OCI-LY1 (cell line): ENCODE measurements around the gene GALNT9.

ENCODE experiments used
- H2AFZ ChIP-seq: fragments of 200-600 bp; sonication (generic), shearing (Covaris generic); 2 replicates; pipeline ENCODE4 v1.6.0; 2014; ENCODE audit warnings: antibody characterized with exemption, mild to moderate bottlenecking, low read length
- H3F3A ChIP-seq: fragments of 200-600 bp; sonication (generic), shearing (Covaris generic); 2 replicates; pipeline ENCODE4 v1.6.0; 2014; ENCODE audit warnings: mild to moderate bottlenecking, antibody characterized with exemption, low read length, moderate library complexity; ENCODE audit not compliant: insufficient read depth
- H3K27ac ChIP-seq: fragments of 200-600 bp; sonication (generic); 2 replicates; pipeline ENCODE4 v1.5.1; 2014; ENCODE audit warnings: low read length, mixed run types, mild to moderate bottlenecking, low read depth; ENCODE audit not compliant: poor library complexity, severe bottlenecking
- H3K27me3 ChIP-seq: fragments of 200-600 bp; sonication (generic); 2 replicates; pipeline ENCODE4 v1.6.0; 2014; ENCODE audit warnings: antibody characterized with exemption, mild to moderate bottlenecking, low read length, moderate library complexity; ENCODE audit not compliant: insufficient read depth
- H3K36me3 ChIP-seq: fragments of 200-600 bp; sonication (generic); 2 replicates; pipeline ENCODE4 v1.6.1; 2014; ENCODE audit warnings: mild to moderate bottlenecking, antibody characterized with exemption, low read length, moderate library complexity, mixed read lengths; ENCODE audit not compliant: insufficient read depth
- H3K4me1 ChIP-seq: fragments of 200-600 bp; sonication (generic); 2 replicates; pipeline ENCODE4 v1.5.1; 2014; ENCODE audit warnings: mild to moderate bottlenecking, low read length, moderate library complexity; ENCODE audit not compliant: insufficient read depth, severe bottlenecking
- H3K4me2 ChIP-seq: fragments of 200-600 bp; sonication (generic), shearing (Covaris generic); 2 replicates; pipeline ENCODE4 v1.6.1; 2014; ENCODE audit warnings: low read length
- H3K4me3 ChIP-seq: fragments of 200-600 bp; sonication (generic); 2 replicates; pipeline ENCODE4 v1.5.1; 2014; ENCODE audit warnings: low read length, low read depth, mild to moderate bottlenecking, mixed read lengths; ENCODE audit not compliant: poor library complexity, severe bottlenecking
- H3K79me2 ChIP-seq: fragments of 200-600 bp; shearing (Covaris generic); 2 replicates; pipeline ENCODE4 v1.6.1; 2016; ENCODE audit warnings: mixed run types, low read length, mixed read lengths; ENCODE audit not compliant: insufficient read depth
- H3K9ac ChIP-seq: fragments of 200-600 bp; sonication (generic), shearing (Covaris generic); 2 replicates; pipeline ENCODE4 v1.6.1; 2014; ENCODE audit warnings: mild to moderate bottlenecking, low read length, mixed read lengths
- H3K9me2 ChIP-seq: fragments of 200-600 bp; sonication (generic), shearing (Covaris generic); 2 replicates; pipeline ENCODE4 v1.6.1; 2014; ENCODE audit warnings: low read depth, mild to moderate bottlenecking, low read length, mixed read lengths
- H3K9me3 ChIP-seq: fragments of 200-600 bp; shearing (Covaris generic); 2 replicates; pipeline ENCODE4 v1.6.1; 2014; ENCODE audit warnings: low read length, mixed read lengths
- H4K20me1 ChIP-seq: fragments of 200-600 bp; sonication (generic), shearing (Covaris generic); 2 replicates; pipeline ENCODE4 v1.6.0; 2016; ENCODE audit warnings: mild to moderate bottlenecking, low read length; ENCODE audit not compliant: insufficient read depth
- EZH2 ChIP-seq: fragments of 200-600 bp; sonication (generic), shearing (Covaris generic); IDR thresholded peaks from 2 replicates; pipeline ENCODE4 v1.8.0; 2017; ENCODE audit warnings: borderline replicate concordance, mixed run types, mild to moderate bottlenecking, antibody characterized with exemption, low read length, moderate library complexity, mixed read lengths
- TF ChIP-seq, protein P1 (sequence below): fragments of 200-600 bp; sonication (generic), shearing (Covaris generic); IDR thresholded peaks from 2 replicates; pipeline ENCODE4 v1.5.1; 2017; ENCODE audit warnings: mild to moderate bottlenecking, antibody characterized with exemption, low read length, moderate library complexity, mixed read lengths

The GALNT9 gene

DNA sequence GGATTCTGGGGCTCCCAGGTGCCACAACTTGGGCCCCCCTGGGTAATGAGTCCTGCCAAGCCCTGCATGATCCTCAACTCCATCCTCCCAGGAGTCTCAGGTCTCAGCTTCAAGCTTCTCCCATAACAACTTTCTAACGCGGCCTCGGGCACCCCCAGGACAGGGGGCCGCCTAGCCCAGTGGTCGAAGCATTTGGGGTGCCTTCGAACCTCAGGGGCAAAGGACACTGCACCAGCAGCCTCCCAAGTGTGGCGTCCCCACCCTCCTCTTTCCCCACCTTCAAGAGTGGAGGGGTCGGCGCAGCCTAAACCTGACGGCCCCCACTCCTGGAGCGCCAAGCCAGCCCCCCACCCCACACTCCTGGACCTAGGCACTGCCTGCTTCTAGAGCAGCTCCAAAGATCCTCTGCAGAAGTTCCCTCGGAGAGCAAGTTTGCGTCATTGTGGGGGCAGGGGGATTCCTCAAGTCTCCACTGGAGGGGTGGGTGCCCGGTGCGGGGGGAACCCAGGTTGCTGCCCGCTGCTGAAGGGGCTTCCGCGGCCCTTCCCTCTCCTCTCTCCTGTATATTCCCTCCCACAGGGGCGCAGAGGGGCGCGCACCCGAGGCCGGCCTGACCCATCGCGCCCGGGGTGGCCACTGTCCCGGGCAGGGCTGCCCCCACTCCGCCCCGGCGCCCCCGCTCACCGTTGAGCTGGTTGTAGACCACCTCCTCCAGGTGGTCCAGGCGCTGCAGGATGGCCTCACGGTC is 933 bp downstream of the GALNT9 start:
- H3K9me2 ChIP-seq, result no peaks in the 10 kb centered on the region
- H3K4me2 ChIP-seq, result no peak overlapping the region
- H3K27me3 ChIP-seq, result no peaks in the 10 kb centered on the region
- H2AFZ ChIP-seq, result no peak overlapping the region
- no peaks in the 10 kb centered on the region for H3K4me1 ChIP-seq
- H3K36me3 ChIP-seq, result no peaks in the 10 kb centered on the region
- H3K9me3 ChIP-seq, result no peaks in the 10 kb centered on the region
- no peak overlapping the region for H3K4me3 ChIP-seq
- TF ChIP-seq, protein P1, sequence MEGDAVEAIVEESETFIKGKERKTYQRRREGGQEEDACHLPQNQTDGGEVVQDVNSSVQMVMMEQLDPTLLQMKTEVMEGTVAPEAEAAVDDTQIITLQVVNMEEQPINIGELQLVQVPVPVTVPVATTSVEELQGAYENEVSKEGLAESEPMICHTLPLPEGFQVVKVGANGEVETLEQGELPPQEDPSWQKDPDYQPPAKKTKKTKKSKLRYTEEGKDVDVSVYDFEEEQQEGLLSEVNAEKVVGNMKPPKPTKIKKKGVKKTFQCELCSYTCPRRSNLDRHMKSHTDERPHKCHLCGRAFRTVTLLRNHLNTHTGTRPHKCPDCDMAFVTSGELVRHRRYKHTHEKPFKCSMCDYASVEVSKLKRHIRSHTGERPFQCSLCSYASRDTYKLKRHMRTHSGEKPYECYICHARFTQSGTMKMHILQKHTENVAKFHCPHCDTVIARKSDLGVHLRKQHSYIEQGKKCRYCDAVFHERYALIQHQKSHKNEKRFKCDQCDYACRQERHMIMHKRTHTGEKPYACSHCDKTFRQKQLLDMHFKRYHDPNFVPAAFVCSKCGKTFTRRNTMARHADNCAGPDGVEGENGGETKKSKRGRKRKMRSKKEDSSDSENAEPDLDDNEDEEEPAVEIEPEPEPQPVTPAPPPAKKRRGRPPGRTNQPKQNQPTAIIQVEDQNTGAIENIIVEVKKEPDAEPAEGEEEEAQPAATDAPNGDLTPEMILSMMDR, result no peak
- TF ChIP-seq EZH2, result no peak
- H3K9ac ChIP-seq, result no peak overlapping the region
- H4K20me1 ChIP-seq, result no peaks in the 10 kb centered on the region
- H3F3A ChIP-seq, result no peaks in the 10 kb centered on the region
- H3K79me2 ChIP-seq, result no peaks in the 10 kb centered on the region
- H3K27ac ChIP-seq, result no peak overlapping the region

DNA sequence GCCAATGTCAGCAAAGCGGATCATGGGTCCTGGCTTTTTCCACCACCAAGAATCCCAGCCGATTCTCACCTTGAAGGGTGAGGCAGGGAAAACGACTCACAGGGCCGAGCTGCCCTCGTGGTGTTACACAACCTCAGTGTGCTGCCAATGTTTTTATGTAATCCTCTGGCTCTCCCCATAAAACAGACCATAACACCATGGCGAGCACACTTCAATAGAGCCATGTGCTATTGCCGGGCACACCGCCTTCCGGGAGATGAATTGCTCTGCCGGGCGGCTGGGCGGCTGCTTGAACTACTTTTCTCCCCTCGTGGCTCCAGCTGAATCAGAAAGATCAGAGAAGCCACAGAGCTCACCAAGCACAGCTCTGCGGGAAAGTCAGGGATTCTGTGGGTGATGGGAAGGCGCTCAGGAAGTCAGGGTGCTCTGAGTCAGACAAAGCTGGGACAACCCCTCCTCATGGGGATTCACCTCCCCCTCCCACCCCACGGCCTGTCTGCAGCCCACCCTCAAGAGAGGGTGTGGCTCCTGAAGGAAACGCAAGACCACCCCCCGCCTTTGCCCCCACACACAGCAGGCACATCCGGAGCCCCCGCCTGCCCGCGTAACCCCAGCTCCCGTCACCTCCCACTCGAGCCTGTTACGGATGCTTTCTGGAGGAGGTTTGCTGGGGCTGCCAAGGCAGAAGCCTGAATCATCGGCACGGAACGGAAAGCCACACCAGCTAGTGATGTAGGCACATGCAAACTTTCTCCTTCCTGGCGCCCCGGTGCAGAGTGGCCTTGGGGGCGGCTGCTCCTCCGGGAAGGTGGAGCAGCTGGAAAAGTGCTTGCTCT is 1.8 kb downstream of the GALNT9 start:
- Histone ChIP-seq H3K27me3 (no peaks in the 10 kb centered on the region), H3K4me1 (no peaks in the 10 kb centered on the region), H3K9ac (no peak overlapping the region)

DNA sequence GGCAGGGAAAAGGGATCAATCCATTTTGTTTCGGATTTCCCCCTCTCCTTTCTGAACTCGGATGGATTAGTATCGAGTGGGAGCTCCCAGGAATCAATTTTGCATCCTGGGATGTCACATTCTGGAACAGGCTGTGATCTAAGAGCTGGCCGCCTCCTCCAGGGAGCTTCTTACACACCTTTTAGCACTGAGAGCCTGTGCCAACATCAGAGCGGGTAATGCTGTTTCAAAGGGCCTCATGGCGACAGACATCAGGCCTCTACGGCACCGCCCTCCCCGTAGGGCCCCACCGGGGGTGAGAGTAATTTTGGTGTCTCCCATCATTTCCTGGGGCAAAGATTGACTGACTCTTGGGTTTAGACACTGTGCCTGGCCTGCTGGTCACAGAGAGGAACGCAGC is 2.7 kb downstream of the GALNT9 start:
- Histone ChIP-seq H3K9me3 (no peaks in the 10 kb centered on the region), H3F3A (no peaks in the 10 kb centered on the region), H3K9ac (no peak overlapping the region), H3K36me3 (no peaks in the 10 kb centered on the region), H3K4me2 (no peak overlapping the region), H3K9me2 (no peaks in the 10 kb centered on the region), H2AFZ (no peak overlapping the region), H3K4me1 (no peaks in the 10 kb centered on the region), H3K27me3 (no peaks in the 10 kb centered on the region), H3K79me2 (no peaks in the 10 kb centered on the region), H3K27ac (no peak overlapping the region), H4K20me1 (no peaks in the 10 kb centered on the region), H3K4me3 (no peak overlapping the region)
- no peak for TF ChIP-seq EZH2
- TF ChIP-seq, protein P1, result no peak

More for the DNA sequence above, 1.8 kb downstream of the GALNT9 start:
- no peaks in the 10 kb centered on the region for H3F3A ChIP-seq
- H2AFZ ChIP-seq, result no peak overlapping the region
- no peak overlapping the region for H3K4me3 ChIP-seq
- TF ChIP-seq EZH2, result no peak
- TF ChIP-seq, protein P1, result no peak
- H4K20me1 ChIP-seq, result no peaks in the 10 kb centered on the region
- H3K79me2 ChIP-seq, result no peaks in the 10 kb centered on the region
- H3K27ac ChIP-seq, result no peak overlapping the region
- no peaks in the 10 kb centered on the region for H3K36me3 ChIP-seq
- no peaks in the 10 kb centered on the region for H3K9me2 ChIP-seq
- no peaks in the 10 kb centered on the region for H3K9me3 ChIP-seq
- no peak overlapping the region for H3K4me2 ChIP-seq
